Smooth muscle cell (in vitro differentiated cells): ENCODE data around the gene TBC1D9B. TPM values are rescaled to one million over a fixed set of nuclear protein-coding genes. Genes with fewer than 3 reads are reported as not detected.

Experiments
- DNase-seq: peaks from one replicate; lab custom pipeline; 2025; ENCODE audit not compliant: unreplicated experiment; lab: John Stamatoyannopoulos, UW
- H2AFZ ChIP-seq: fragments of 200-600 bp; sonication (generic); 2 replicates; pipeline ENCODE4 v1.6.0; 2016; ENCODE audit warnings: antibody characterized with exemption, low read depth, mild to moderate bottlenecking
- H3F3A ChIP-seq: fragments of 200-600 bp; sonication (generic); 2 replicates; pipeline ENCODE4 v1.6.0; 2017; ENCODE audit warnings: antibody characterized with exemption, low read depth
- H3K27ac ChIP-seq: fragments of 200-600 bp; sonication (generic); 2 replicates; pipeline ENCODE4 v1.5.1; 2016; ENCODE audit warnings: low read depth, mild to moderate bottlenecking
- H3K27me3 ChIP-seq: fragments of 200-600 bp; sonication (generic); 2 replicates; pipeline ENCODE4 v1.6.1; 2016; ENCODE audit warnings: low read depth, mild to moderate bottlenecking
- H3K36me3 ChIP-seq: fragments of 200-600 bp; sonication (generic); 2 replicates; pipeline ENCODE4 v1.5.1; 2016; ENCODE audit warnings: low read depth
- H3K4me1 ChIP-seq: fragments of 200-600 bp; sonication (generic); 2 replicates; pipeline ENCODE4 v1.5.1; 2016; ENCODE audit warnings: low read depth
- H3K4me2 ChIP-seq: fragments of 200-600 bp; sonication (generic); 2 replicates; pipeline ENCODE4 v1.6.0; 2016; ENCODE audit warnings: mild to moderate bottlenecking
- H3K4me3 ChIP-seq: fragments of 200-600 bp; sonication (generic); 2 replicates; pipeline ENCODE4 v1.5.1; 2016; ENCODE audit warnings: mild to moderate bottlenecking
- H3K79me2 ChIP-seq: fragments of 200-600 bp; sonication (generic); 2 replicates; pipeline ENCODE4 v1.6.0; 2016; ENCODE audit warnings: low read depth, mild to moderate bottlenecking
- H3K9ac ChIP-seq: fragments of 200-600 bp; sonication (generic); 2 replicates; pipeline ENCODE4 v1.6.0; 2016; ENCODE audit warnings: low read depth
- H3K9me3 ChIP-seq: fragments of 200-600 bp; sonication (generic); replicated peaks from 2 replicates; pipeline ENCODE4 v1.5.1; 2016; ENCODE audit warnings: low read depth
- H4K20me1 ChIP-seq: fragments of 200-600 bp; sonication (generic); 2 replicates; pipeline ENCODE4 v1.6.0; 2016; ENCODE audit warnings: low read depth
- CTCF ChIP-seq: fragments of 200-600 bp; sonication (generic); IDR thresholded peaks from 2 replicates; pipeline ENCODE4 v1.5.1; 2017; ENCODE audit warnings: borderline replicate concordance, mild to moderate bottlenecking, antibody characterized with exemption; ENCODE audit not compliant: insufficient read depth, poor library complexity, severe bottlenecking
- WGBS: methylation state at CpG from one replicate; pipeline ENCODE4 v1.1.7; 2016; ENCODE audit warnings: low lambda C conversion rate; 5-methylcytosine and 5-hydroxymethylcytosine counted together
- polyA plus RNA-seq: library from polyadenylated mRNA; unstranded; fragments of >200 nt; fragmentation: Nextera tagmentation; extraction: Ambion mirVana; gene quantifications from 2 replicates; pipeline ENCODE4 v1.2.1, GENCODE V29; 2016
- total RNA-seq: library from RNA; depleted of rRNA; stranded (reverse); fragments of >200 nt; gene quantifications from 2 replicates; pipeline ENCODE4 v1.2.3, GENCODE V29; 2014

Gene TBC1D9B
- total and polyA plus RNA-seq, 2 experiments from 2014 or later = 47.5 to 62.3 TPM

GRCh38 chr5:179862891-179863290 is 44.8 kb downstream of the TBC1D9B start:
- no peak overlapping the region for H2AFZ ChIP-seq
- H3F3A ChIP-seq = no peaks in the 10 kb centered on the region
- H3K4me3 ChIP-seq = no peak overlapping the region
- no peaks in the 10 kb centered on the region for H4K20me1 ChIP-seq
- H3K27me3 ChIP-seq = no peaks in the 10 kb centered on the region
- TF ChIP-seq CTCF = no peak
- no peak overlapping the region for H3K9ac ChIP-seq
- H3K27ac ChIP-seq = no peak overlapping the region
- no peaks in the 10 kb centered on the region for H3K36me3 ChIP-seq
- H3K9me3 ChIP-seq = no peaks in the 10 kb centered on the region
- H3K4me1 ChIP-seq = no peaks in the 10 kb centered on the region
- WGBS = 98% methylated on average over 9 of the region's 9 CpGs
- H3K4me2 ChIP-seq = no peak overlapping the region
- DNase-seq = no peak
- H3K79me2 ChIP-seq = peaks cover 3% of the 10 kb centered on the region

- H3K79me2 ChIP-seq = peaks cover 8% of the 10 kb centered on the region
- H3K9me3 ChIP-seq = no peaks in the 10 kb centered on the region
- H4K20me1 ChIP-seq = no peaks in the 10 kb centered on the region
- no peaks in the 10 kb centered on the region for H3K27me3 ChIP-seq
- no peaks in the 10 kb centered on the region for H3K36me3 ChIP-seq
- H3F3A ChIP-seq = no peaks in the 10 kb centered on the region
- H2AFZ ChIP-seq = no peak overlapping the region
- no peak for DNase-seq
- no peak overlapping the region for H3K4me2 ChIP-seq
- H3K4me1 ChIP-seq = peaks cover 4% of the 10 kb centered on the region
- H3K4me3 ChIP-seq = no peak overlapping the region
- TF ChIP-seq CTCF = no peak
- 98% methylated on average over 2 of the region's 2 CpGs for WGBS
- no peak overlapping the region for H3K9ac ChIP-seq
- H3K27ac ChIP-seq = no peak overlapping the region
Observed at GRCh38 chr5:179862296-179862695, 45.4 kb downstream of the TBC1D9B start.

- Histone ChIP-seq H3K9me3 (no peaks in the 10 kb centered on the region), H3K79me2 (peaks cover 21% of the 10 kb centered on the region), H3F3A (no peaks in the 10 kb centered on the region), H3K4me3 (no peak overlapping the region), H4K20me1 (no peaks in the 10 kb centered on the region), H3K27ac (no peak overlapping the region), H3K27me3 (no peaks in the 10 kb centered on the region), H3K9ac (no peak overlapping the region), H2AFZ (no peak overlapping the region), H3K36me3 (no peaks in the 10 kb centered on the region), H3K4me1 (peaks cover 7% of the 10 kb centered on the region), H3K4me2 (peak overlapping the region; percentile 94)
- WGBS = 77% methylated on average over 11 of the region's 11 CpGs
- no peak for DNase-seq
- TF ChIP-seq CTCF = no peak
Observed at GRCh38 chr5:179860301-179860700, 47.4 kb downstream of the TBC1D9B start.
